Stimulated activated CD4-positive, alpha-beta T cell treated with anti-CD3 and anti-CD28 coated beads, Interleukin-2, amount 100 ng/mL, for 24 hours (primary cell): ENCODE data around the gene CACNA1A.
"Not testable (repeated sequence)": the region's sequence is repeated elsewhere in the genome, so short reads cannot be mapped to it uniquely, and the experiment has no call there.

Experiments
- DNase-seq, 2 donors: peaks; one replicate each; pipeline ENCODE4 v3.0.0-alpha.2; 2020

Gene CACNA1A

DNA sequence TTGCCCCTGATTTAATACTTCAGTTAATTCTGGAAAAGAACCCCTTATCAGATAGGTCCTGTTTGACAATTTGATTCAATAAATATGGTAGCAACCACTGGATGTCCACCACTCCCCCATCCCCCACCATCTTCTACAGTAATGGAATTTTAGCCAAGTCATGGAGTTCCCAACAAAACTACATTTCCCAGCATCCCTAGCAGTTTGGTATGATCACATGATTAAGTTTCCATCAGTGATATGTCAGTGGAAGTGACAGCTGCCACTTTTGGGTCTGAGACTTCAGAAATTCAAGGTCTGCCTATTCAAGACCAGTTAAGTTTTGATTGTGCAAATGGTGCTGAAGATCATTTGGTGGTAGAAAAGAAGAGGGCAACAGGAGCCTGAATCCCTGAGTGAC is 85.5 kb downstream of the CACNA1A start:
- DNase-seq, result no peak

DNA sequence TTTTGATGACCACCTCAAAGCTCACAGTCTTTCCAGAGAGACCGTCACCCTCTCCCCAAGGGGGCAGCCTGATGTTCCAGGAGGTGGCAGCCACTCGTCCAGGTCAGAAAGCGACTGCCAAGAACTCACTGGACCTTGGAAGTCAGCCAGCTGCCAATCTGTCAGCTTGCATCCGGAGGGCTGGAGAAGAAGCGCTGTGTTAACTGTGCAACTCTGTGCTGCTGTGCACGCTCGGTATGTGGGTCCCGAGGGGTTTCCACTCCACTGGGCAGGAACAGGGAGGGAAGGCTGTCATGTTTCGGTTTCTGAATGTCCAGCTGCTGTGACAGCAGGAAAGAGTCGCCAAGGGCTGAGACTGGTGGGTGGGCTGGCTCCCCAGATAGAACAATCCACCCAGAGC is 89.2 kb downstream of the CACNA1A start:
- no peak for DNase-seq

DNA sequence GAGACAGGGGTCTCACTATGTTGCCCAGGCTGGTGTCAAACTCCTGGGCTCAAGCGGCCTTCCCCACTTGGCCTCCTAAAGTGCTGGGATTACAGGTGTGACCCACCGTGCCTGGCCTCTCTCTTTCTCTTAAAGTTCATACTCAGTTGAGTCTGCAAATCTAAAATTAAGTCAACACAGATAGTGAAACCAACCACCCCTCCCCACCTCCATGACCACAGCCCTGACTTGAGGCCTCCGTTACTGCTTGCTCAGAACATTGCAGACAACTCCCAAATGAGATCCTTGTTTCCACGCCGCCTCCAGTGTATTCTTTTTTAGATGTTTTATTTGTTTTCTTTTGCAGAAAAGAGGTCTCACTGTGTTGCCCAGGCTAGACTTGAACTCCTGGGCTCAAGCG is 94.4 kb downstream of the CACNA1A start:
- DNase-seq, result no peak

DNA sequence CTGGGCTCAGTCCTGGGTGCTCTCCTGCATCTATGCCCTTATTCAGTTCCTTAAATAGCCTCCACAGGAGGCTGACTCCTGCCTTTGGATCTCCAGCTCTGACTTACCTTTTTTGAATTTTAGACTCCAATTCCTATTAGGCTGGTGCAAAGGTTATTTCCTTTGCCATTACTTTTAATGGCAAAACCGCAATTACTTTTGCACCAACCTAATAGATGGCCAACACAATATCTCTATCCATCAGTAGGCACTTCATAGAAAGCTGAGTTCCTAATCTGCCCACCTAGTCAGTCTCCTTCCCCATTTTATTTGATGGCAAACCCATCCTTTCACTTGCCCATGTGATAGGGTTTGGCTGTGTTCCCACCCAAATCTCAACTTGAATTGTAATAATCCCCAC is 95.3 kb downstream of the CACNA1A start:
- DNase-seq, result no peak

DNA sequence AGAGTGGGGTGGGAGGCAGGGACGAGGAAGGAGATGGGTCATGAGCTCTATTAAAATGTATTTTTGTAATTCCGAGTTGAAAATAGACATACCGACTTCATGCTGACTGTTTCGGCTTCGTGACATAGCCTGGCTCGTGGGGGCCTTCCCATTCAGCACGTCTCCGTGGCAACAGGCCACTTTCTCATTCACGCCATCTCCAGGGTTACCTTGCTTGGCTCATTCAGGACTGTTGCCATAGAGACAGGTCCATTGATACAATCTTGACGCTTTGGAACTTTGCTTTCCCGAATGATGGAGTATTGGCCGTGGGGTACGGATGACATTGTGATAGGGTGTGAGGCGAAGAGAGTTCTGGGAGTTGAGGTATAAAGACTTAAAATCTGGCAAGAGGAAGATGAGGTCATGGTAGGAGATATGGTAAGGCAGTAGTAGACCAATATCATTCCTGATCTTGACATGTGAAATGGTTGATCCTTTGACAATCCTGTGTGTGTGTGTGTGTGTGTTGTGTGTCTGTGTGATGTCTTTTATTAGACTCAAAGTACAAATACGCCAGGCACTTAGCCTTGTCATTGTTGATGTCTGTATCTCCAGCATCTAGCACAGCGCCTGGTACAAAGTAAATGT is 97.3 kb downstream of the CACNA1A start:
- no peak for DNase-seq

DNA sequence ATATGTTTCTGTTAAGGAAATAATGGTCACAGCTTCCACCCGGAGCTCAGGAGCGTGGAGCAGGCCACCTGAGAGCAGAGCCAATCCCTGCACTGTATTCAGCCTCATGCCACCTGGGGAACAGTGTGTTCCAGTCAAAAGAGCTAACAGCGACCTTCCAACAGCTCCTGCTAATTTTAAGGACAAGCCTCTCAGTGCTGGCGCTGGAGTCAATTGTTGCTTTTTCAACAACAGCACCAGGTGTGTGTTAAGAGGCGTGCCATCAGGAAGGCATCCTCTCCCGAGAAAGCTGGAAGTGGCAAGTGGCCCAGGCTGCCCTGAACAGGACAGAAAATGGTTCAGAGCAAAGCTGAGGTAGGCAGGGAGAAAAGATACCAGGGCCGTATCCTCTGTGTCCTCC is 102.0 kb downstream of the CACNA1A start:
- no peak for DNase-seq

DNA sequence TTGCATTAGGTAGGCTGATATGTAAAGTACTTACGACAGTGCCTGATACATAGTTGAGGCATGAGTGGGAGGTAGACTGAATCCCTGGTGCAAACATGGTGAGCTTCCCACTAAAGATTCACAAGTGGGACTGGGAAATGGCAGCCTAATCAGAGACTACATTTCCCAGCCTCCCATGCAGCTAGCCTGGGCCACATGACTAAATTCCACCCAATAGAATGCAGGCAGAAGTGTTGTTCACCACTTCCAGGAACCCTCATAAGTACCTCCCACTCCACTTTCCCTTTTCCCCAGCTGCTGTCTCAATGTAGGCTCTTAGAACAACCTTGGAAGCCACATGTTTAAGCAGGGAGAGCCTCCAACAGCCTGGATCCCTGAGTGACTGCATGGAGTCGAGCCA is 104.9 kb downstream of the CACNA1A start:
- no peak for DNase-seq

DNA sequence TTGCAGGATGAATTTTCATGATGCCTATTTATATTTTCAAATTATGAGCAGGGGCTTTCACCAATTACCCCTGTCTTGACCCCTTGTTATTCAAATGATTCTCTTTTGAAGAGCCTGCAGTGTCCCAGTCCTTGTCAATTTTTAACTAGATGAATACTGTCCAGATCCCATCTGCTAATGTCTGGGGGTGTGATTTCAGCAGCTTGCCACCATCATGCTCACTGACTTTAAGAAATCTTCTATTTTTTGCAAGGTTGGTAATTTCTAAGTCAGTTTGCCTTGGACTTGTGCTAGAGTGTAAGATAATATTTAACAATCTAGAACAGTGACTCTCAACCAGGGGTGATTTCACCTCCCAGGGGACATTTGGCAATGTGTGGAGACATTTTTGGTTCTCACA is 106.0 kb downstream of the CACNA1A start:
- no peak for DNase-seq

DNA sequence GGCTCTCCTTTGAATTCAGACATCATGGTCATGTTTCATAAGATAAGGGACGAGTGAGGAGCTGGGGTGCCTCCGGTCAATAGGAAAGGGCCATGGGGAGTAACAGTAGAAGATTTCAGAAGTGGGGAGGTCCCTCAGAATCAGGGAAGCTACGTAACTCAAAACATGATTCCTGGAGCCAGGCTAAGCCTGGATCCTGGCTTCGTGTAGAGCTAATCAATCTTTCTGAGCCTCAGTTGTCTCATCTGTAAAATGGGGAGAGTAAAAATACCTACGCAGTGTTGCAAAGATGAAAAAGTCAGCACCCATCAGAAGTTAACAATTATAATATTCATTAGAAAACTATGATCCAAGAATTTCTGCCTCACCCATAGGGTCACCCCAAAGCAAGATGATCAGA is 106.5 kb downstream of the CACNA1A start:
- DNase-seq, result no peak

DNA sequence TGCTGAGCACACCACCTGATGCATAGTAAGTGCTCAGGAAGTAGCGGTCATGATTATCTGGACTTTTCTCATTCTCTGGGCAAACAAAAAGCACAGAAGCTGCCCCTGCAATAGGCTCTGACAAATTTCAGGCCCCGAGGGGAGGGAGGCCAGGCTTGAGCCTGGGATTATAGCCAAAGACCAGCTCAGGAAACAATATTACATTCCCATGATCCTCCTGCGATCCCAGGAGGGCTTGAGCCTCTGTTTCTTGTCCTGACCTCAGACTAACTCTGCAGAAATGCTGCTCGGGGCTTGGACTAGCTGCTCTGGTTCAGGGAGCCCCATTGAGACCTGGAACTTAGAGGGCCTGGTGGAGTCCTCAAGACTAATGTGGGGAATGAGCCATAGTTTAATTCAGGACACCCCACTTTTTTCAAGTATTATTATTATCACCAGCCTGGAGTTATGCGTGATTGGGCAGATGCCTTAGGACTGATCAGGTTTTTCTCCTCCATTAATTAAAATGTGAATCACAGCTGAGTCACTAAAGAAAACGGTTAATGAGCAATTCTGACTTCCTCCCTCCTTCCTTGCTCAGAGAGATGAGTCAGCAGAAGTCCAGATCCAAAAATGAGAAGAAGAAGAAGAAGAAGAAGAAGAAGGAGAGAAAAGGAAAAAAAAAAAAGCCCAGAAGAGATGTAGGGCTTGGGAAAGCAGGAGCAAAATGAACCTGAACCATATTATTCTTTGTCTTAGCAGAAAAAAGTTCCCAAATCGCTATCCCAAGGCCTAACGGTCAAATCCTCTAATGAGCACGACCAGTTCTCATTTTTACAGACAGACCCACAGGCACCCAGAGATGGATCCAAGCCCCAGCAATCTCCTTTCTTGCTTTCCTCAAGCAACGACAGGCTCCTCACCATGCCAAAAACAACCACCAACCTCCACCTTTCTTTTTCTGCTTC is 107.2 kb downstream of the CACNA1A start:
- no peak for DNase-seq

DNA sequence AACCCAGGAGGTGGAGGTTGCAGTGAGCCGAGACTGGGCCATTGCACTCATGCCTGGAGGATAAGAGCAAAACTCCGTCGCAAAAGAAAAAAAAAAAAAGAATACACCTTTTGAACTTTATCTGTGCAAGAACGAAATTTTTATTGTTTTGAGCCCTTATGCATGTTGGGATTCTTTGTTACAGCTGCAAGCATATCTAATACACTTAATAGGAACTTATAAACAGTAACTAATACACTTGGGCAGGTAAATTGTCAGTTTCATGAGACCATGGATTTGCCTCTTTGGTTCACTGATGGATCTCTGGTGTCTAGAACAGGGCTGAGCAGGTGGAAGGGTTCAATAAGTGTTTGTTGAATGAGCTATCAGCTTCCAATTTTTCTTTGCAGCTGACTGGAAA is 108.1 kb downstream of the CACNA1A start:
- no peak for DNase-seq

DNA sequence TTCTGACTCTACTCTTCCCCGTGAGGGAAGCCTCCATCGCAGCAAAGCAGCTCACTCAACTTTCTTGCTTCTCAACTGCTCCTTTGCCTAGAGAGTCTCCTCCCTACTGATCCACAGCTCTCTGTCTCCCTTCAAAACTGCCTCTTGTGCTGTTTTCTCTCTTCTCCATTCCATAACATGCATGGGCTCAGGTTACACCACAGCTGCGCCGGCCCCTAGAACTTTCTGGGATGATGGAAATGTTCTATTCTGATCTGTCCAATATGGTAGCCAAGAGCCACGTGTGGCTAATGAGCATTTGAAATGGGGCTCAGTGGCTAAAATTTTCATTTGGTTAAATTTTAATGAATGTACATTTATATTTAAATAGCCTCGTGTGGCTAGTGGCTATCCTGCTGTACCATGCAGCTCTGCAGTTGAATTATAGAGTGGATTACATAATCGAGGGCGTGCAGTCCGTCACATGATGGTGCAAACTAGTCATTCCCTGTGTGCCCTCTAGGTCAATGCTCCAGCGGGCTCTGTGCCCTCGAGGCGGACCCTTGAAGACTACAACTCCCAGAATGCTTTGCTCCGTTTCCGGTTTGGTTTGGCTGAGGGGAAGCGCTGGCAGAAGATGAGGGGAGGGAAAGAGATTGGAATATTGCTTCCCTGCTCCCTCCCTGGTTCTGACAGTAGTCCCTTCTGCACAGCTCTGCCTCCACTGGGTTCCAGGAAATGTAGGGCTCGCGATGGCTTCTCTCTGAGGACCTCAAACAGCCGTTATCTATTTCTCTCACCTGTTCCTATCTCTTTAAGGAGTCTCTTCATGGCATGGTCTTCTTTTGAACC is 109.8 kb downstream of the CACNA1A start:
- no peak for DNase-seq

DNA sequence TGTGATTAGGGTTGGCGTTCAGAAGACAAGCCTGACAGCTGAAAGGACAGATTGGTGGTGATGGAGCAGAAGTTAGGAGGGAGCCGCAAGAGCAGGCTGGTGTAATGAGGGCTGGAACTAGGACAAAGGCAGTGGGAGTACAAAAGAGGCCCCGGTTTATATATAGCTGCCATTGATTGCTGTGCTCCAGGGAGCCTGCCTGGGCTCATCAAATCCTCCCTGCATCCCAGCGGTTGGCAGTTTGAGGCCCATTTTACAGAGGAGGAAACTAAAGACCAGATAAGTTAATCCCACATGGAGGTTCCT is 123.7 kb downstream of the CACNA1A start:
- DNase-seq, result no peak

DNA sequence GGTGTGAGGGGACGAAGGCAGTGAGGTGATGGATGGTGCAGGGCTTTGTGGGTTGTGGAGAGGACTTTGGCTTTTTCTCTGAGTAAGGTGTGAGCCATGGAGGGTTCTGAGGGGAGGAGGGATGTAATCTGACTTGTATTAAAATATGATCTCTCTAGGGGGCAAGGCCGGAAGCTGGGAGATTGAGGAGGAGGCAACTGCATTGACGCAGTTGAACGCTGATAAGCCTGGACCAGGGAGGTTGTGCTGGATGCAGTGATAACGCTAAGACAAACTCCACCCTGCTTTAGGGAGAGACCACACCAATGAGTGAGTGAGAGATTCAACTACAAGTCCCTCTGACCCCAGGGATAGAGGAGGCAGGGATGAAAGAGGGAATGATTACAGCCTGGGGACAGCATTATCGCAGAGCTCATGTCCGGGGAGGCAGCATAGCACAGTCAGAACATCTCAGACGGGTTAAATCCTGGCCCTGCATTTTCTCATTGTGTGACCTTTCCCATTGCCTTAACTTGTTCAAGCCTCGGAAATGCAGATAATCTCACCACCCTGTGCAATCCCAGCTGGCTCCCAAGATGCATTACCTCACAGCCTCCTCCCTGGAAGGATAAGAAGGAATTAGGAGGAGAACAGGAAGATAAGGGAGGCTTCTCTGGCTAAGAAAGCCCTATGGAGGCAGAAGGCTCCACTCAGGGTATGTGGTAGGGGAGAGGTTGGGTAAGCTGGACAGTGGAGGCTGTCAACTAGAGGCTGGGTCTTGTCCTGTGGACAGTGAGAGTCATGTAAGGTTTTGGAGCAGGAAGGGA is 124.2 kb downstream of the CACNA1A start:
- DNase-seq, result no peak

DNA sequence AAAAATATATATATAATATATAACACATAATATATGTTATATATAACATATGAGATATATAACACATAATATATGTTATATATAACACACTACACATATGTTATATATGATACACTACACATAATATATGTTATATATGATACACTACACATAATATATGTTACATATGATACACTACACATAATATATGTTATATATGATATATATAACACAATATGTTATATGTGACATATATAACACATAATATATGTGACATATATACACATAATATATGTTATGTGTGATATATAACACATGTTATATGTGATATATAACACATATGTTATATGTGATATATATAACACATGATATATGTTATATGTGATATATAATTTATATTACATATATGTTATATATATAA is 129.7 kb downstream of the CACNA1A start:
- no peak for DNase-seq

DNA sequence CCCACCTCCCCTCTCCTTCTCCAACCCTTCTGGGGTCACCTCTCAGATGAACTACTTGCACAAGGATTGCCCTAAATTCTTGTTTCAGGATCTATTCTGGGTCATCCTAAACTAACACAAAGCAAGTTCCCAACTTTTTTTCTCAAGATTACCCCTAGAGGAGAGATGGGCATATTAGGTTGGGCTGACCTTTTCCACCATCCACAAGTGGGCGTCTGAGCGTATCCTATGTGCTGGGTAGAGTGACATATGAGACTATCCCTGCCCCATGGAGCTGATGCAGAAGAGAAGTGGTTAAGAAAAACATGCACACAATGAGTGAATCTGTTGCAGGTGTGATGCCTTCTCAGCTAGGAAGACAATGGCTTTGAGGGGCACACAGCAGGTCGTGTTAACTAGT is 132.7 kb downstream of the CACNA1A start:
- DNase-seq, result no peak

DNA sequence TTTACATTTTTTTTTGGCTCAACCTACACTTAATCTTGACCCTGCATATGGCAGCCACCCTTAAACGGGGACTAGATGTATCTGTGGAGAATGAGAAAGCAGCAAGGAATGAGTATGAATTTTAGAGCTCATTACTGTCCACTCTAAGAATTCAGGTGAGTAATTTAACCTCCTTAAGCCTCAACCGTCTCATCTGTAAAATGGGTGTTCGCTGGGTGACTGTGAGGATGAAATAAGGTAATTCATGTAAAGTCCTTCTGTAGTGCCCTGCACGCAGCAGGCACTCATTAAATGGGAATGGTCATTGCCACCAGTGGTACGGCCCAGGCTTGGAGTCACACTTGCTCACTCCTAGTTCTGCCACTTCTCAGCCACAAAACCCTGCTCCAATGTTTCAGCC is 135.3 kb downstream of the CACNA1A start:
- DNase-seq, result no peak

DNA sequence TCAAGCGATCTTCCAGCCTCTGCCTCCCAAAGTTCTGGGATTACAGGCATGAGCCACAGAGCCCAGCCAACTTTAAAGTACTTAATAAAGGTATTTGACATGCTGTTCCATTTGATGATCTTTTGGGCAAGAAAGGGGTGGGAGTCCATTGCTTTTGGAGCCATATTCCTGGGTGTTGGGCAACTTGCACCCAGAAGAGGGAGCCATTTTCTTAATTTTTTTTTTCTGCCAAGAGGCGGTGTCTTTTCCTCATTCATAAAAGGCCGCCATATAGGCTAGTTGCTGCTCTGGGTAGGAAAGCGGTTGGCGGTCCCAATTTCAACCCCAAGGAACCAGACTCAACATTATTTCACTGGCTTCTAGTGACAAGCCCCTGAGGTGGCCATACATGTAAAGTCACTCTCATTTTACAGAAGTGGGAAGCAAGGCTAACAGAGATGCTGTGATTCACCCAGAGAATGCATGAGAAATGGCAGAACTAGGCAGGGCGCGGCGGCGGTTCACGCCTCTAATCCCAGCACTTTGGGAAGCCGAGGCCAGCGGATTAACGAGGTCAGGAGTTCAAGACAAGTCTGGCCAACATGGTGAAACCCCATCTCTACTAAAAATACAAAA is 139.6 kb downstream of the CACNA1A start:
- no peak for DNase-seq

DNA sequence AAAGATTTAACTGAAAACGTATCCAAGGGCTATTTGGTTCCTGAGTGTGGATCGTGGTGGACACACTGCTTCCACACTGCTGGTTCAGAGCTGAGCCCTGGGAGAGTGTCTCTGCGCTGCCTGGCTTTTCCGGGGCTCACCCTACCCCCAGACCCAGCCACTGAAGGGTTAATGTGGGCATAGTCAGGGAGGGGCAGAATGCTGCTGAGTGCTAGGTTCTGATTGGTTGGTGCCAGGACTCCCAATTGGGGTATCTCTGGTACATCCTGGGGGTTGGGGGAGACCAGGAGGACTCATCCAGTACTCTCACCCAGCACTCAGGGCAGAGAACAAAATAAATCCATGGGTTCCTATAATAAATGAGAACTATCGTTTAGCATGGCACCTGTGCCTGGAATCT is 142.3 kb downstream of the CACNA1A start:
- DNase-seq, result no peak

DNA sequence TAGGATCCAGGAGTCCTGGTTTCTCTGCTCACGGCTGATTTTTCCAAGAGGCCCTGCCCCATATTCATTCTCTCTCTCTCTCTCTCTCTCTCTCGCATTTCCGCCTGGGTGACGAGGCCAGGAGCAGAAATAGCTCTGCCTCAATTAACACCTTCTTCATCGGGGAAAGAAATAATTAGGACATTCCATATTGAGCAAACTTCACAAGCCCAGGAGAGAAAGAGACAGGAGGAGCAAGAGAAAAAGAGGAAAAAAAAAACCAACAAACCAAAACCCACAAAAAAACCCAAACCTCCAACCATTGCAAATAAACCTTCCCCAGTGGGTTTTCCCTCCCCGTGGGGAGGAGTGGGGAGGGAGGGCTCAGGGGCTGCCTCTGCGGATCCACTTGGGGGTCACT is 143.0 kb downstream of the CACNA1A start:
- DNase-seq, result no peak

DNA sequence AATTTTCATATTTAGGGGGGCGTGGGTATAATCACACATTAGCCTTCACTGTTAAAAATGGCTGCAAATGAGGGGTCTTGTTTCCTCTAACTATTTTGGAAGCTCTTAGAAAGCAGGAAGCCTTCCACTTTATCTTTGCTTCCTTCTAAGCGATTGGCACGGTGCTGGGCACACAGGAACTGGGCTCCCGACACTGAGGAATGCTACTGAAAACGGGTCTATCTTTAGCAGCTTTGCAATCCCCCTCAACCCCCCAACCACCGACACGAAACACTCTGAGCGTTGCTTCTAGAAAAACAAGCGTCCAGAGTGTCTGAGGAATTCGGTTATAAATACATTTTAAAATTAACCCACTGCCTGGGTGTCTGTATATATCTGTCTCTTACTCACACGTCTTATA is 143.6 kb downstream of the CACNA1A start:
- no peak for DNase-seq

DNA sequence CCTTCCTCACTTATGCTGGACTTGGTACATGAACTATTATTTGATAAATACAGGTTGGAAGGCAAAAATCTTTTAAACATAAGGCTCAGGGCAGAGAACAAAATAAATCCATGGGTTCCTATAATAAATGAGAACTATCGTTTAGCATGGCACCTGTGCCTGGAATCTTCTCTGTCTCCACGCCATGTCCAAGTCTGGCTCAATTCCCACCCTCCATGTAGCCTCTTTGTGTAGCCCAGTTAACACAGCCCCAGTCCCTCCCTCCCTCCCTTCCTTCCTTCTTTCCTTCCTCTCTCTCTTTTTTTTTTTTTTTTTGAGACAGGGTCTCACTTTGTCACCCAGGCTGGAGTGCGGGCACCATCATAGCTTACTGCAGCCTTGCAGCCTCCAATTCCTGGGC is 144.6 kb downstream of the CACNA1A start:
- DNase-seq, result not testable (repeated sequence)
